ENCODE results near the gene VEGFC.

The VEGFC gene

GRCh38 chr4:176671532-176671931 is 121.2 kb downstream of the VEGFC start:
- DNase-seq = peak; percentile 89

GRCh38 chr4:176668324-176668723 is 124.4 kb downstream of the VEGFC start:
- DNase-seq = no peak

- no peak for DNase-seq
Measured at GRCh38 chr4:176664964-176665363, 127.8 kb downstream of the VEGFC start.

- DNase-seq = no peak
Measured at GRCh38 chr4:176660561-176660960, 132.2 kb downstream of the VEGFC start.

- no peak for DNase-seq
Measured at GRCh38 chr4:176656108-176656507, 136.6 kb downstream of the VEGFC start.

- peak; percentile 45 for DNase-seq
Measured at GRCh38 chr4:176654565-176655216, 138.0 kb downstream of the VEGFC start.

- no peak for DNase-seq
Measured at GRCh38 chr4:176653401-176654220, 139.1 kb downstream of the VEGFC start.

- DNase-seq = no peak
Measured at GRCh38 chr4:176646311-176646710, 146.4 kb downstream of the VEGFC start.

GRCh38 chr4:176645246-176645960 is 147.3 kb downstream of the VEGFC start:
- no peak for DNase-seq

GRCh38 chr4:176642472-176642871 is 150.2 kb downstream of the VEGFC start:
- peak; percentile 5 for DNase-seq

- DNase-seq = no peak
Measured at GRCh38 chr4:176641237-176641636, 151.5 kb downstream of the VEGFC start.

- DNase-seq = peak; percentile 23
Measured at GRCh38 chr4:176638992-176639391, 153.7 kb downstream of the VEGFC start.

- no peak for DNase-seq
Measured at GRCh38 chr4:176636292-176636691, 156.4 kb downstream of the VEGFC start.

GRCh38 chr4:176635372-176636261 is 157.1 kb downstream of the VEGFC start:
- DNase-seq = no peak
